ENCODE measurements around the gene SP110. TPM values are rescaled to one million over a fixed set of nuclear protein-coding genes. Genes with fewer than 3 reads are reported as not detected.
"Not testable (repeated sequence)": the region's sequence is repeated elsewhere in the genome, so short reads cannot be mapped to it uniquely, and the experiment has no call there.

SP110 gene
- polyA plus RNA-seq (2012; ENCODE audit: low read depth, missing spikeins), result 64.0 TPM

DNA sequence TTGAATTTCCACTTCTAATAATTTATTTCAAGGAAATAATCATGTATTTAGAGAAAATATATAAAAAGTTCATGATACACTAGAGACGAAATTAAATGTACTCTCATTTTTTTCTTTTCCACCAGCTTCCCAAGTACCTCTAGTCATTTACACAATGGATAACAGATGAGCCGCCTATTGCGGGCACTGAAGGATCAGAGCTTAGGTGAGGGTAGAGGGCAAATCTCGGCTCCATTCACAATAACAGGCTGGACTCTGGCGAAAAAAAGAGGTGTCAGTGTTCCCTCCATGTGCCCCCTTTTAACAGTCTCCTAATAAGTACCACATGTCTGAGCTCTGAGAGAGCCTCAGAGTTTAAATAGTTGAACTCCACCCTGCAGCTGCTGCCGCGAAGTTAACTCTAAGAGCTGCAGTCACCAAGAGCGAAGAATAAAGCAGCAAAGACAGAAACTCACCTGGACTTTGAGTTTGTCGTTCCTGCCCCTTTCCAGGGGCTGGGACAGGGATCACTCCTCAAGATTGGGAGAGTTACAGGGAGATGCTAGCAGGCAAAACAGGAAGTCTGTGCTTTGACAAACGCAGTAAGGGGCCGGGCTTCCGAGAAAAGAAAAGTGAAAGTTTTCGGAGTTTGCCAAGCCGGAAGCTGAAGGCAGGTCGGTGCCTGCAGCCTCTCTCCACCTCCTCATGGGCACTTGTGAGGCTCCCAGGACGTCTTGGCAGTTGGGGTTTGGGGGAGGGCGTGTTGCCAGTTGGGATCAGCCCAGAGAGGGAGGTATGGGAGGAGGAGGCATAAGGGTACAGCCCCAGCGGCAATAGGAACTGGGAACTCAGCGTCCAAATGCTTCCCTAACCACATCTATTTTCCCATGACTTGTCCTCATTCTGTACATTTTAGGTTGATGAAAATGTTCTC is at the start of gene SP110:
Gene SP110 (minus strand): TSS at position 566 of the 913 bp plus-strand sequence. CDS start 3,057 bp downstream, outside the sequence.
- no peak for TF ChIP-seq PAX5 (IDR thresholded peaks at IDR 0.05; ENCODE audit: insufficient read depth, low read length, severe bottlenecking)
- peak; percentile 90 for TF ChIP-seq SPI1 (IDR thresholded peaks at IDR 0.05; ENCODE audit: low read depth, low read length)
- TF ChIP-seq POLR2AphosphoS5 (IDR thresholded peaks at IDR 0.05; ENCODE audit: low read depth, low read length), result peak; percentile 61
- TF ChIP-seq POLR2A (IDR thresholded peaks at IDR 0.05; ENCODE audit: low read depth, low read length), result peak; percentile 81
- TF ChIP-seq POU2F2 (IDR thresholded peaks at IDR 0.05; ENCODE audit: low read depth, low read length), result peak; percentile 19; the same call in 1 of the 2 replicates
- peak; percentile 67 for TF ChIP-seq TAF1 (IDR thresholded peaks at IDR 0.05; ENCODE audit: low read depth, low read length)
- no peak for DNase-seq (ENCODE audit: insufficient read length, low spot score)
- peak; percentile 98 for FAIRE-seq

DNA sequence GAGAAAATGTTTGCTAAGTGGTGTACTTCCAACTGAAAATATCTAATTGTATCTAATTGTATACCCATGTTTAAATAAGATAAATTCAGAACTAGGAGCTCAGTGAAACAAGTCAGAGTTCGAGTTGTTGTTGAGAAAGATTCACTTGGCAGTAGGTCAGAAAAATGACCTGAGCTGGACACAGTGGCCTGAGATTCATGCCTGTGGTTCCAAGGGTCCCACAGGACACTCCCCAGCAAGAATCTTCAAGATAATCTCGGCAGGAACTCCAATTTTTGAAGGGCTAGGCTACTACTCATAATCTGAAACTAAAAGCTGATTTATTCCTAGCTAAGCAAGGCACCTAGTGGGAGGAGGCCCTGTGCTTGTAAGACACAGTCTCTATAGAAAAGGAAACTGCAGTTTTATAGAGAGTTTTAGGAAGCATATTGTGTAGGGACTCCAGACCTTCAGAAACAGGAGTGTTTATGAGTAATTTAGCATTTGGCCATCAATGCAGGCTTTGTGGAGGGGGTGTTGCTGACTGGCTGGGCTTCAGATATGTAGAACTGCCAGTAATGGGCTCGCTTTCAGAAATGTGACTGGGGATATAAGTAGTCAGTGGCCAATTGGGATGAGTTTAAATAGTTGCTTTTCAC is 48.9 kb upstream of the SP110 start:
- no peak for TF ChIP-seq POLR2A (IDR thresholded peaks at IDR 0.05; ENCODE audit: low read depth, low read length)
- TF ChIP-seq TAF1 (IDR thresholded peaks at IDR 0.05; ENCODE audit: low read depth, low read length), result no peak
- no peak for TF ChIP-seq POLR2AphosphoS5 (IDR thresholded peaks at IDR 0.05; ENCODE audit: low read depth, low read length)
- TF ChIP-seq PAX5 (IDR thresholded peaks at IDR 0.05; ENCODE audit: insufficient read depth, low read length, severe bottlenecking), result no peak
- no peak for TF ChIP-seq SPI1 (IDR thresholded peaks at IDR 0.05; ENCODE audit: low read depth, low read length)
- no peak for TF ChIP-seq POU2F2 (IDR thresholded peaks at IDR 0.05; ENCODE audit: low read depth, low read length)
- FAIRE-seq (peak; percentile 90), DNase-seq (ENCODE audit: insufficient read length, low spot score) (no peak)

DNA sequence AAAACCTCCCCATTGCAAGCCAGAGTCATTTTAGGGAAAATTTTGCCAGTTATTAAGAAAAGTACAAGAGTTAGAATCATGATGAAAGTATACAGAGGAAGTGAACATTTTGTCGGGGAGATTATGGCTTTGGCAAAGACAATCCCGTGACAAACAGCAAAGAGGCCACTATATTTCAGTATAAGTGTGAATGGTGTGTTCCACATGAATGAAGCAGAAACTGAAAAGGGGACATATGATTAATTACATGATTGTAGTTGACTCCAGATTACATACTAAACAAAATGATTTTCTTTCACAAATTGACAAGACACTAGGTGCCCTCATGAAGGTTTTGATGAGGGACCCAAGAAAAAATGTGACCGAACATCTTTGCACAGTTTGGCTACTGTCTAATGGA is 47.8 kb upstream of the SP110 start:
- DNase-seq (ENCODE audit: insufficient read length, low spot score), result no peak
- TF ChIP-seq SPI1 (IDR thresholded peaks at IDR 0.05; ENCODE audit: low read depth, low read length) (peak; percentile 94), TAF1 (IDR thresholded peaks at IDR 0.05; ENCODE audit: low read depth, low read length) (no peak)
- peak; percentile 94 for FAIRE-seq

DNA sequence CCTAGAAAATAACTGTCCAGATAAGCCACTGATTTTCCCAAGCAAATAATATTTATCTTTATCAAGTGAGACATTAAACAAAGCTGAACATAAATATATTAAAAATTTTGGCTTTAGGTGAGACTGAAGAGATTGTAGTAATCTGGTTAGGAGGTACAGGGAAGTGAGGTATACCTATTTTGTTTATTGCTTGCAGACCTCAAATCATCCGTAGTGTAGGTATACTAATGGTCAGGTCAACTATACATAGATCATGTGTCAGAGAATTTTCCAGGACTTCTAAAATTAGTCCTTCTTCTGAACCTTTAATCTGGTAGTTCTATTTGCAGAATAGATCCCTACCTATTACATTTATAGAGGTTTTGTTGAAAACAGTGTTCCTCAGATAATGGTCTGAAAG is 47.3 kb upstream of the SP110 start:
- TF ChIP-seq POU2F2 (IDR thresholded peaks at IDR 0.05; ENCODE audit: low read depth, low read length) (no peak), POLR2AphosphoS5 (IDR thresholded peaks at IDR 0.05; ENCODE audit: low read depth, low read length) (no peak), PAX5 (IDR thresholded peaks at IDR 0.05; ENCODE audit: insufficient read depth, low read length, severe bottlenecking) (no peak)
- FAIRE-seq, result no peak
- DNase-seq (ENCODE audit: insufficient read length, low spot score), result no peak

DNA sequence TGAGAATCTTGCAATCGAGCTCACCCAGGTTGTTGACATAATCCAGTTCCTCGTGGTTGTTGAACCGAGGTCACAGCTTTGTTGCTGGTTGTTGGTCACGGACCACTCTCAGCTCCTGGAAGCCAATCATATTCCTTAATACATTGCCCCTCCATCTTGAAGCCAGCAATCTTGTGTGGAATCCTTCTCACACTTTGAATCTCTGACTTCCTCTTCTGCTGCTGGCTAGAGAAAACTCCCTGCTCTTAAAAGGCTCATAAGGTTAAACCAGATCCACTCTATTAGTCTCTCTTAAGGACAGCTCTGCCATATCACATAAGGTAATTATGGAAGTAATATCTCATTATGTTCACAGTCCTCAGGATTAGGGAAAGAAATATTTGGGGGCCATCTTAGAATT is 46.9 kb upstream of the SP110 start:
- DNase-seq (ENCODE audit: insufficient read length, low spot score) (no peak), FAIRE-seq (peak; percentile 69)
- TF ChIP-seq PAX5 (IDR thresholded peaks at IDR 0.05; ENCODE audit: insufficient read depth, low read length, severe bottlenecking) (no peak), SPI1 (IDR thresholded peaks at IDR 0.05; ENCODE audit: low read depth, low read length) (peak; percentile 83), TAF1 (IDR thresholded peaks at IDR 0.05; ENCODE audit: low read depth, low read length) (no peak), POU2F2 (IDR thresholded peaks at IDR 0.05; ENCODE audit: low read depth, low read length) (no peak), POLR2AphosphoS5 (IDR thresholded peaks at IDR 0.05; ENCODE audit: low read depth, low read length) (no peak), POLR2A (IDR thresholded peaks at IDR 0.05; ENCODE audit: low read depth, low read length) (no peak)

DNA sequence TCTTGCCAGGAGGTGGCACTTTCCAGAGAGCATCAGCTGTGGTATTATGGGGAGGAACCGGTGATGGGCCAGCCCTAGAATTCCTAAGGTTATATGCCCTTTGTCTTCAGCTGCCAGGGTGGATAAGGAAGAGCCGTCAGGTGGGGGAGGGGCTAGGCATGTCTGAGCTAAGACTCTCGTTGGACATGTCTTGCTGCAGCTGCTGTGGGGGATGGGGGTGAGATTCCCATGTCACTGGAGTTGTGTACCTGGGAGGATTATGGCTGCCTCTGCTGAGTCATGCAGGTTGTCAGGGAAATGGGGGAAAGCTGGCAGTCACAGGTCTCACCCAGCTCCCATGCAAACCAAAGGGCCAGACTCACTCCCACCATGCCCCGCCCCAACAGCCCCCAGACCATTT is 45.2 kb upstream of the SP110 start:
- not testable (repeated sequence) for FAIRE-seq; DNase-seq (ENCODE audit: insufficient read length, low spot score)

DNA sequence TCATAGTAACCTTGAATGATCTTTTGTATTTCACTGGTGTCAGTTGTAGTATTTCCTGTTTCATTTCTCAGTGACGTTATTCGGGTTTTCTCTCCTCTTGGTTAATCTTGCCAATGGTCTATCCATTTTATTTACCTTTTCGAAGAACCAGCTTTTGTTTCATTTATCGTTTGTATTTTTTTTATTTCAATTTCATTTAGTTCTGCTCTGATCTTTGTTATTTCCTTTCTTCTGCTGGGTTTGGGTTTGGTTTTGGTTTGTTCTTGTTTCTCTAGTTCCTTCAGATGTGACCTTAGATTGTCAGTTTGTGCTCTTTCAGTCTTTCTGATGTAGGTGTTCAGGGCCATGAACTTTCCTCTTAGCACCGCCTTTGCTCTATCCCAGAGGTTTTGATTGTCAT is 42.5 kb upstream of the SP110 start:
- FAIRE-seq (peak; percentile 5), DNase-seq (ENCODE audit: insufficient read length, low spot score) (no peak)
- TF ChIP-seq POU2F2 (IDR thresholded peaks at IDR 0.05; ENCODE audit: low read depth, low read length), result no peak
- TF ChIP-seq POLR2A (IDR thresholded peaks at IDR 0.05; ENCODE audit: low read depth, low read length), result no peak
- no peak for TF ChIP-seq SPI1 (IDR thresholded peaks at IDR 0.05; ENCODE audit: low read depth, low read length)
- no peak for TF ChIP-seq POLR2AphosphoS5 (IDR thresholded peaks at IDR 0.05; ENCODE audit: low read depth, low read length)
- TF ChIP-seq PAX5 (IDR thresholded peaks at IDR 0.05; ENCODE audit: insufficient read depth, low read length, severe bottlenecking), result no peak
- TF ChIP-seq TAF1 (IDR thresholded peaks at IDR 0.05; ENCODE audit: low read depth, low read length), result no peak

DNA sequence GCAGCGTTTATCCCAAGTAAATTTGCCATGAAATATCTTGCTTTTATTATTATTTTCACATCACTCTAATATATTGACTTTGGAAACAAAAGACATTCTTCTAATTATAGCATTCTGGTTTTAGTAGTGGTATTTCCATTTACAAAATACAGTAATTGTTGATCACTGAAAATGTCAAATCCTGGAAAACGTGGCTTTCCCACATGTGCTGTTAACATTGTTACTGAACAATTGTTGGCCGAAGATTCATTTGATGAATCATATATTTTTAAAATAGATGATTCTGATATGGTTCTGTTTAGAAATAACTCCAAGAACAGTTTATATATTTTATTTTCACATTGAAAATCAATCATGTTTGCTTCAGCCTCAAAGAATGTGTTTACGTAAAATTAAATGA is 38.7 kb upstream of the SP110 start:
- no peak for DNase-seq (ENCODE audit: insufficient read length, low spot score)
- FAIRE-seq, result no peak

DNA sequence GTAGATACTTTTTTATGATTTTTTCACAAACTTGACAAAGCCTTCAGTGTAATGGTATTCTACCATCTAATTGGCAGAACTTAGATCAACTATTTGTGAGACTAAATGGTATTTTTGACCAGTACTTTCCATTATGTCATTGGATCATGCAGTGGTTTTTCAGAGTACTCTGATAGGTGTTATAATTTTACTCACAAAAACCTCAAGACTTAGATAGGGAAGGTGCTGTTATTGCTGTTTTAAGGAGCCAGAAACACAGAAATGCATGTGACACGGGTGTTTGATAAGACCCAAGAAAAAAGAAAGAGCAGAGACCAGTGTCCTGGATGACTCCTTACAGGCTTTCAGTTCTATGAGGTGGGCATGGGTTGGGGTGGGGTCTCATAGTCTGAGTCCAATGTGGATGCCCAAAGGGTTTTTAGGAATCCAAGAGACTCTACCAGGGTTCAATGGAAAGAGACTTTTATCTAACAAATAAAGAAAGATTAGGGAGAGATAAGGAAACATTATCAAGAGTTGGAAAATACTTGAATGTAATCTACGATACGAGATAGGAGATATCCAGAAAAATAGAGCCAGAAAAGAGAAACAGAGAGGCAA is 37.0 kb upstream of the SP110 start:
- FAIRE-seq (no peak), DNase-seq (ENCODE audit: insufficient read length, low spot score) (no peak)
- TF ChIP-seq POU2F2 (IDR thresholded peaks at IDR 0.05; ENCODE audit: low read depth, low read length) (no peak), POLR2A (IDR thresholded peaks at IDR 0.05; ENCODE audit: low read depth, low read length) (no peak), SPI1 (IDR thresholded peaks at IDR 0.05; ENCODE audit: low read depth, low read length) (no peak), PAX5 (IDR thresholded peaks at IDR 0.05; ENCODE audit: insufficient read depth, low read length, severe bottlenecking) (no peak), POLR2AphosphoS5 (IDR thresholded peaks at IDR 0.05; ENCODE audit: low read depth, low read length) (no peak)

More for the DNA sequence above, 38.7 kb upstream of the SP110 start:
- TF ChIP-seq POLR2AphosphoS5 (IDR thresholded peaks at IDR 0.05; ENCODE audit: low read depth, low read length), result no peak
- no peak for TF ChIP-seq POLR2A (IDR thresholded peaks at IDR 0.05; ENCODE audit: low read depth, low read length)
- no peak for TF ChIP-seq SPI1 (IDR thresholded peaks at IDR 0.05; ENCODE audit: low read depth, low read length)
- TF ChIP-seq TAF1 (IDR thresholded peaks at IDR 0.05; ENCODE audit: low read depth, low read length), result no peak
